Fibroblast of the aortic adventitia (primary cell): ENCODE measurements around the gene CCDC137. TPM values are rescaled to one million over a fixed set of nuclear protein-coding genes. Genes with fewer than 3 reads are reported as not detected.

Experiments used
- DNase-seq: peaks from one replicate; pipeline ENCODE4 v3.0.0-alpha.2; 2010; ENCODE audit warnings: low read depth
- H3K4me3 ChIP-seq: 2 replicates; pipeline ENCODE4 v1.5.1; 2011; ENCODE audit warnings: low read depth, mild to moderate bottlenecking, control low read depth, low read length, moderate library complexity
- total RNA-seq: library from RNA; depleted of rRNA; stranded (reverse); fragments of >200 nt; gene quantifications from 2 replicates; pipeline ENCODE4 v1.2.3, GENCODE V29; 2012; ENCODE audit warnings: low replicate concordance
- TF ChIP-seq, protein P1 (sequence below): IDR thresholded peaks from 2 replicates; pipeline ENCODE4 v1.5.1; 2011; ENCODE audit warnings: mild to moderate bottlenecking, low read length, control low read depth, inconsistent platforms; ENCODE audit not compliant: insufficient read depth

CCDC137 gene
- total RNA-seq, 1 donor = 7.0 TPM

DNA sequence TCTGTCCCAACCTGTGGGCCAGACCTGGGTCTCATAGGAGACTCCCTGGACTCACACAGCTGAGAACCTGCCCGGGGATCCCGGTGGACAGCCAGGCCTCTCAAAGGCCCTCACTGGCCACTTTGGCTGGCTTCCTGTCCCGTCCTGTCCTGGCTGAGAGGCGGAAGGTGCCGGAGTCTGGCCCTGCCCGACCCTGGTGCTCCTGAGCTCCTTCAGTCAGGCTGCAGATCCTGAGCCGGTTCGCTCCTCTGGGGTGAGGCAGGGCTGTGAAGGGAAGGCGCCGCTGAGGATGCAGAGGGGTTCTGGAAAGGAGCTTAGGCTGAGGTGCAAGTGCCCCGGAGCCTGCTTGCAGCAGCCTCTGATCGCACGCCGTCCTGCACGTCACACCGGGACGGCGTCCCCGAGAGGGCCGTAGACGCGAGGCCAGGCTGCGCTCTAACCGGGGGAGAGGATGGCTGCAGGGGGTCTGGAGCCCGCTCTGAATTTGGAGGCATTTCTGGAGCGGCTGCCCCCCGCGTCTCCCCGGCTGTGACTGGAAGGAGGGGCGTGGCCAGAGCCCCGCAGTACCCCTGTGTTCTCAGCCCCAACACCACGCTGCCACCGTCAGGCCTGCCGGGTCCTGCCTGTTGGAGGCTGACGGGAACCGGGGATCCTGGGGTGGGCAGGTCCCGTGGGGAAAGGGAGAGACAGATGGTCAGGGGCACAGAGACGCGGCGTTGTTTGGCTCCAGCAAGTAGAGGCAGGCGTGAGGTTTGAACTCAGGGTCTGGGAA lies 21.4 kb downstream of the CCDC137 start:
- DNase-seq = no peak
- H3K4me3 ChIP-seq = no peak overlapping the region
- TF ChIP-seq, protein P1, sequence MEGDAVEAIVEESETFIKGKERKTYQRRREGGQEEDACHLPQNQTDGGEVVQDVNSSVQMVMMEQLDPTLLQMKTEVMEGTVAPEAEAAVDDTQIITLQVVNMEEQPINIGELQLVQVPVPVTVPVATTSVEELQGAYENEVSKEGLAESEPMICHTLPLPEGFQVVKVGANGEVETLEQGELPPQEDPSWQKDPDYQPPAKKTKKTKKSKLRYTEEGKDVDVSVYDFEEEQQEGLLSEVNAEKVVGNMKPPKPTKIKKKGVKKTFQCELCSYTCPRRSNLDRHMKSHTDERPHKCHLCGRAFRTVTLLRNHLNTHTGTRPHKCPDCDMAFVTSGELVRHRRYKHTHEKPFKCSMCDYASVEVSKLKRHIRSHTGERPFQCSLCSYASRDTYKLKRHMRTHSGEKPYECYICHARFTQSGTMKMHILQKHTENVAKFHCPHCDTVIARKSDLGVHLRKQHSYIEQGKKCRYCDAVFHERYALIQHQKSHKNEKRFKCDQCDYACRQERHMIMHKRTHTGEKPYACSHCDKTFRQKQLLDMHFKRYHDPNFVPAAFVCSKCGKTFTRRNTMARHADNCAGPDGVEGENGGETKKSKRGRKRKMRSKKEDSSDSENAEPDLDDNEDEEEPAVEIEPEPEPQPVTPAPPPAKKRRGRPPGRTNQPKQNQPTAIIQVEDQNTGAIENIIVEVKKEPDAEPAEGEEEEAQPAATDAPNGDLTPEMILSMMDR = no peak

DNA sequence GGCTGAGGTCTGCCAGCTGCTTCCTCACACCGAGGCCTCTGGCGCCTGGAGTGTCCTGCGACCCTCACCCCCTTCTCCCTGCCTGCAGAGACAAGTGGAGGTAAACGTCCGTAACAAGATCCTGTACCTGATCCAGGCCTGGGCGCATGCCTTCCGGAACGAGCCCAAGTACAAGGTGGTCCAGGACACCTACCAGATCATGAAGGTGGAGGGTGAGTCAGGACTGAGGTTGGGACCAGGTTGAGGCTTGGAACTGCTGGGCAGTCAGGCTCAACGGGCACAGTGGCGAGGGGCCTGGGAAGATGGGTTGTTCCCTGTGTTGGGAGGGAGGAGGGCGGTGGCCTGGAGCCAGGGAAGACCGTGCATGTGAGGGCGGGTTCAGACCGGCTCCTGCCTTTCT lies 22.1 kb downstream of the CCDC137 start:
- TF ChIP-seq, protein P1 = no peak
- no peak for DNase-seq
- no peak overlapping the region for H3K4me3 ChIP-seq

DNA sequence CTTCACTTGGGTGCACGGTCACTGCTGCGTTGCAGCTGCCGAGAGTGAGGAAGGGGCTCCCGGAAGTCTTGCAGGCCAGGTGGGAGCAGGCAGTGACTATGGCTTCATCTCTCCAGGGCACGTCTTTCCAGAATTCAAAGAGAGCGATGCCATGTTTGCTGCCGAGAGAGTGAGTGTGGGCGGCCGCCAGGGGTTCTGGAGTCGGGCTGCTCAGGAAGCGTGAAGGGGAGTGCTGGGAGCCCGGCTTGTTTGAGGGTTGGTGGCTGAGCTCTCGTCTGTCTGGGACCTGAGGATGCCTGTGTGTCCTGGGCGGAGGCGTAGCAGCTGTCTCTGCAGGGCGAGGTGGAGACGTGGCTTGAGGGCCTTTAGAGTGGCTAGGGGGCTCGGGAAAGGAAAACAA lies 23.5 kb downstream of the CCDC137 start:
- H3K4me3 ChIP-seq = no peak overlapping the region
- TF ChIP-seq, protein P1 = no peak
- DNase-seq = no peak

DNA sequence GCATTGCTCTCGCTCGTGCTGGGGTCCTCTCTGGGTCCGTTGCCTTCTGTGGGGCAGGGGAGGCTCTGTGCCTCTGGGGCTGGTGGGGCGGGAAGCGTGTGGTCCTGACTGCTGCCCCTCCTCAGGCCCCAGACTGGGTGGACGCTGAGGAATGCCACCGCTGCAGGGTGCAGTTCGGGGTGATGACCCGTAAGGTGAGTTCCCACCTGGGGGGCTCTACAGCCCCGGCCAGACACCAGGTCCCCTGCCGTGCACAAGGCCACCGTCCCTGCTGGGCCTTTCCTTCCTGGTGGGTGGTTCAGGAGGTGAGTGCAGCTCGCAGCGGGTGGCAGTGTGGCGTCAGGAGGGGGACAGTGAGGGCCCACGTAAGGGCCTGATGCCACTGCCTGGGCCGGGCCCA lies 24.0 kb downstream of the CCDC137 start:
- H3K4me3 ChIP-seq = no peak overlapping the region
- no peak for DNase-seq
- TF ChIP-seq, protein P1 = no peak

DNA sequence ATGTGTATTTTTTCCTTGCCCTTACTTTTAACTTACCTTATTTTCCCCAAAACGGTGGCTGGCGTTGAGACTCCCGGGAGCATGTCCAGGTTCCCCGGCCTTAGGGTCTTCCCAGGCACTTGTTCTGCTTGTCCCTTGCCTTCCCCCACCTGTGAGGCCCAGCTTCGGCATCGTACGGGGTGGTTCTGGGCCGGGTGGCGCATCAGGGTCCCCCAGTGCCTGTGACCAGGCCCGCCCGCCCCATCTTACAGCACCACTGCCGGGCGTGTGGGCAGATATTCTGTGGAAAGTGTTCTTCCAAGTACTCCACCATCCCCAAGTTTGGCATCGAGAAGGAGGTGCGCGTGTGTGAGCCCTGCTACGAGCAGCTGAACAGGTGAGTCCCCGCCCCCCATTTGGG lies 24.7 kb downstream of the CCDC137 start:
- DNase-seq = no peak
- TF ChIP-seq, protein P1 = no peak
- no peak overlapping the region for H3K4me3 ChIP-seq

DNA sequence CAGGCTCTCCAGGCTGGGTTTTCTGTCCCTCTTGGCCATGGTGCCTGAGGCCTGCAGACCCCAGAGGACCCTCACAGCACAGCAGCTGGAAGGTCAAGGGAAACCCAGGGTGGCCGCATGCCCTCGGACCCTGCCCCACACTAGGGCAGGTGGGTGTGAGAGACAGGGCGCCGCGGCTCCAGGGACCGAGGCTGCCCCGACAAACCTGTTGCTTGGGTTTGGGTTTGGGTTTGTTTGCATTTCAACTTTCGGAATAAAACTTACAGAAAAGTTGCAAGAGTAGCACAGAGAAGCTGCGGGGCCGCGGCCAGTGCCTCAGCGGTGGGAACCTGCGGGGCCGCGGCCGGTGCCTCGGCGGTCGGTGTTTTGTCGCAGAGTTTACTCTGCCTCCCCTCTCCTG lies 25.1 kb downstream of the CCDC137 start:
- no peak for DNase-seq
- no peak overlapping the region for H3K4me3 ChIP-seq
- TF ChIP-seq, protein P1 = no peak
